Esophagus squamous epithelium (tissue), 4 donors: ENCODE results near the gene ARHGAP28.

ENCODE experiments used
- POLR2A ChIP-seq, 4 donors: fragments of 450-650 bp; IDR thresholded peaks; one replicate each; pipeline ENCODE4 v1.6.1; 2017; ENCODE audit warnings: antibody characterized with exemption in 4 of 4, mild to moderate bottlenecking in 4 of 4, moderate library complexity in 3 of 4
- TF ChIP-seq, protein P1 (sequence below), 6 experiments: fragments of 450-650 bp in 4 of 6; fragments of 200-600 bp in 2 of 6; sonication (generic) in 2 of 6; IDR thresholded peaks; one replicate each; pipeline ENCODE4 v1.5.1; 2016 to 2019; ENCODE audit warnings: antibody characterized with exemption in 6 of 6, mild to moderate bottlenecking in 4 of 6, moderate library complexity in 4 of 6

DNA sequence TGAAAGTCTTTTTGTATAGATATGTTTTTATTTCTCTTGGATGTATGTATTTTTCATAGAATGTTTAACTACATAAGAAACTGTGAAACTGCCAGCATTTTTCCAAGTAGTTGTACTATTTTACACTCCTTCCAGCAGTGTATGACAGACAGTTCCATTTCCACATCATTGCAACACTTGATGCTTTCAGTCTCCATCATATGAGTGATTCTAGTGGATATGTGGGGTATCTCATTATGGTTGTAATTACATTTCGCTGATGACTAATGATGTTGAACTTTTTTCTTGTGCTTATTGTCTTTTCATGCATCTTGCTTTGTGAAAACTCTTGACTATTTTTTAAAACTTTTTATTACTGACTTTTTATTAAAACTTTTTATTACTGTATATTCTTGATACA lies 101.4 kb downstream of the ARHGAP28 start:
- TF ChIP-seq POLR2A (IDR thresholded peaks at IDR 0.05) = no peak
- TF ChIP-seq, protein P1, sequence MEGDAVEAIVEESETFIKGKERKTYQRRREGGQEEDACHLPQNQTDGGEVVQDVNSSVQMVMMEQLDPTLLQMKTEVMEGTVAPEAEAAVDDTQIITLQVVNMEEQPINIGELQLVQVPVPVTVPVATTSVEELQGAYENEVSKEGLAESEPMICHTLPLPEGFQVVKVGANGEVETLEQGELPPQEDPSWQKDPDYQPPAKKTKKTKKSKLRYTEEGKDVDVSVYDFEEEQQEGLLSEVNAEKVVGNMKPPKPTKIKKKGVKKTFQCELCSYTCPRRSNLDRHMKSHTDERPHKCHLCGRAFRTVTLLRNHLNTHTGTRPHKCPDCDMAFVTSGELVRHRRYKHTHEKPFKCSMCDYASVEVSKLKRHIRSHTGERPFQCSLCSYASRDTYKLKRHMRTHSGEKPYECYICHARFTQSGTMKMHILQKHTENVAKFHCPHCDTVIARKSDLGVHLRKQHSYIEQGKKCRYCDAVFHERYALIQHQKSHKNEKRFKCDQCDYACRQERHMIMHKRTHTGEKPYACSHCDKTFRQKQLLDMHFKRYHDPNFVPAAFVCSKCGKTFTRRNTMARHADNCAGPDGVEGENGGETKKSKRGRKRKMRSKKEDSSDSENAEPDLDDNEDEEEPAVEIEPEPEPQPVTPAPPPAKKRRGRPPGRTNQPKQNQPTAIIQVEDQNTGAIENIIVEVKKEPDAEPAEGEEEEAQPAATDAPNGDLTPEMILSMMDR (IDR thresholded peaks at IDR 0.05) = no peak
